ENCODE measurements around the gene STYK1.

The STYK1 gene

DNA sequence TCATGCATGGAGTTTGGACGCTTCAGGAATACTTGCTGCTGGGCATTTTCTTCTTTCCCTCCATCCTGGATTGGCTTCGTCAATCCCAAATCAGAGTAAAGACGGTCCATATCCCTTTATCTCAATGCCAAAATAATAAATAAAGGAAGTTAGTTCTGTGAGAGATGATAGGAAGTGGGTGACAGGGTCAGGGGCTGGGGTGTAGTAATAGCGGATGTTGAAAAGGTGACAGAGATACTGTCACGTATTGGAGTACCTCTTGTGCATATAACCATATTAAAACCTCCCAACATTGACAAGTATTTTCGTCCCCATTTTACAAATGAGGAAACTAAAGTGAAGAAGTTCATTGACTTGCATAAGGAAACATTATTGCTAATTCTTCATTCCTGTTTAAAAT, 72.9 kb downstream of the STYK1 start:
- Histone ChIP-seq H2BK5ac (ENCODE audit: low read depth, low read length, poor library complexity) (no peak overlapping the region), H3K27me3 (ENCODE audit: insufficient read depth, low read length) (no peaks in the 10 kb centered on the region), H4K12ac (ENCODE audit: low read depth, low read length) (no peak overlapping the region), H3K36me3 (ENCODE audit: control insufficient read depth in 1 of 2, insufficient read depth in 2 of 2, low read length in 2 of 2) (peaks cover 0 to 4% of the 10 kb centered on the region in 2 experiments), H2AFZ (ENCODE audit: insufficient read depth, low read length, poor library complexity) (no peak overlapping the region), H3K4ac (ENCODE audit: low read depth, low read length) (no peak overlapping the region), H3K79me2 (ENCODE audit: control insufficient read depth, insufficient read depth, low read length, poor library complexity) (no peaks in the 10 kb centered on the region), H4K91ac (ENCODE audit: low read depth, low read length) (no peak overlapping the region), H2BK120ac (ENCODE audit: insufficient read depth, low read length, poor library complexity) (no peak overlapping the region), H3K79me1 (ENCODE audit: low read length) (no peaks in the 10 kb centered on the region), H3K18ac (ENCODE audit: low read length) (no peak overlapping the region), H3K9me3 (ENCODE audit: insufficient read depth, low read depth, low read length) (no peaks in the 10 kb centered on the region), H3K27ac (ENCODE audit: low read depth, low read length) (no peak overlapping the region), H2AK5ac (ENCODE audit: low read length) (no peak overlapping the region), H3K23ac (ENCODE audit: low read length) (no peak overlapping the region), H3K4me1 (ENCODE audit: control insufficient read depth in 1 of 2, insufficient read depth in 2 of 2, low read length in 2 of 2) (no peaks in the 10 kb centered on the region), H3K4me3 (ENCODE audit: low read depth, low read length) (no peak overlapping the region), H3K14ac (ENCODE audit: low read length) (no peak overlapping the region), H4K8ac (ENCODE audit: low read depth, low read length) (no peak overlapping the region), H3K9ac (ENCODE audit: low read length) (no peak overlapping the region), H2BK12ac (ENCODE audit: low read length) (no peak overlapping the region), H3K4me2 (ENCODE audit: low read length) (no peak overlapping the region)
- no CpG with 5 or more reads among the region's 6 CpGs for WGBS (ENCODE audit: extremely low coverage, insufficient coverage, insufficient read length)
- no peak for DNase-seq

- Histone ChIP-seq H4K8ac (ENCODE audit: low read depth, low read length) (no peak overlapping the region), H3K18ac (ENCODE audit: low read length) (no peak overlapping the region), H3K79me1 (ENCODE audit: low read length) (no peaks in the 10 kb centered on the region), H4K91ac (ENCODE audit: low read depth, low read length) (no peak overlapping the region), H3K27ac (ENCODE audit: low read depth, low read length) (no peak overlapping the region), H2AFZ (ENCODE audit: insufficient read depth, low read length, poor library complexity) (no peak overlapping the region), H2BK12ac (ENCODE audit: low read length) (no peak overlapping the region), H3K23ac (ENCODE audit: low read length) (no peak overlapping the region), H2BK120ac (ENCODE audit: insufficient read depth, low read length, poor library complexity) (no peak overlapping the region), H3K4ac (ENCODE audit: low read depth, low read length) (no peak overlapping the region), H3K4me1 (ENCODE audit: control insufficient read depth in 1 of 2, insufficient read depth in 2 of 2, low read length in 2 of 2) (no peaks in the 10 kb centered on the region), H3K27me3 (ENCODE audit: insufficient read depth, low read length) (no peaks in the 10 kb centered on the region), H3K14ac (ENCODE audit: low read length) (no peak overlapping the region), H3K4me3 (ENCODE audit: low read depth, low read length) (no peak overlapping the region), H4K12ac (ENCODE audit: low read depth, low read length) (no peak overlapping the region), H3K36me3 (ENCODE audit: control insufficient read depth in 1 of 2, insufficient read depth in 2 of 2, low read length in 2 of 2) (peaks cover 0 to 6% of the 10 kb centered on the region in 2 experiments), H2AK5ac (ENCODE audit: low read length) (no peak overlapping the region), H3K9me3 (ENCODE audit: insufficient read depth, low read depth, low read length) (no peaks in the 10 kb centered on the region), H3K9ac (ENCODE audit: low read length) (no peak overlapping the region), H3K79me2 (ENCODE audit: control insufficient read depth, insufficient read depth, low read length, poor library complexity) (no peaks in the 10 kb centered on the region), H2BK5ac (ENCODE audit: low read depth, low read length, poor library complexity) (no peak overlapping the region), H3K4me2 (ENCODE audit: low read length) (no peak overlapping the region)
- DNase-seq, result no peak
- WGBS (ENCODE audit: extremely low coverage, insufficient coverage, insufficient read length), result no CpG with 5 or more reads among the region's 2 CpGs
These were observed 78.0 kb downstream of the STYK1 start for GRCh38 chr12:10595881-10596280.

GRCh38 chr12:10590966-10591365, 82.9 kb downstream of the STYK1 start:
- Histone ChIP-seq H3K14ac (ENCODE audit: low read length) (no peak overlapping the region), H2BK5ac (ENCODE audit: low read depth, low read length, poor library complexity) (no peak overlapping the region), H3K79me2 (ENCODE audit: control insufficient read depth, insufficient read depth, low read length, poor library complexity) (no peaks in the 10 kb centered on the region), H3K79me1 (ENCODE audit: low read length) (no peaks in the 10 kb centered on the region), H3K4me2 (ENCODE audit: low read length) (no peak overlapping the region), H3K36me3 (ENCODE audit: control insufficient read depth in 1 of 2, insufficient read depth in 2 of 2, low read length in 2 of 2) (peaks cover 0 to 3% of the 10 kb centered on the region in 2 experiments), H4K12ac (ENCODE audit: low read depth, low read length) (no peak overlapping the region), H3K9me3 (ENCODE audit: insufficient read depth, low read depth, low read length) (no peaks in the 10 kb centered on the region), H3K4ac (ENCODE audit: low read depth, low read length) (no peak overlapping the region), H3K27ac (ENCODE audit: low read depth, low read length) (no peak overlapping the region), H3K9ac (ENCODE audit: low read length) (no peak overlapping the region), H2BK120ac (ENCODE audit: insufficient read depth, low read length, poor library complexity) (no peak overlapping the region), H4K8ac (ENCODE audit: low read depth, low read length) (no peak overlapping the region), H3K27me3 (ENCODE audit: insufficient read depth, low read length) (no peaks in the 10 kb centered on the region), H3K4me3 (ENCODE audit: low read depth, low read length) (no peak overlapping the region), H3K4me1 (ENCODE audit: control insufficient read depth in 1 of 2, insufficient read depth in 2 of 2, low read length in 2 of 2) (no peaks in the 10 kb centered on the region), H2AK5ac (ENCODE audit: low read length) (no peak overlapping the region), H3K18ac (ENCODE audit: low read length) (no peak overlapping the region), H2AFZ (ENCODE audit: insufficient read depth, low read length, poor library complexity) (no peak overlapping the region), H4K91ac (ENCODE audit: low read depth, low read length) (no peak overlapping the region), H2BK12ac (ENCODE audit: low read length) (no peak overlapping the region), H3K23ac (ENCODE audit: low read length) (no peak overlapping the region)
- no peak for DNase-seq
- WGBS (ENCODE audit: extremely low coverage, insufficient coverage, insufficient read length), result no CpG with 5 or more reads among the region's 3 CpGs

GRCh38 chr12:10584415-10584814, 89.4 kb downstream of the STYK1 start:
- Histone ChIP-seq H3K79me1 (ENCODE audit: low read length) (no peaks in the 10 kb centered on the region), H3K9ac (ENCODE audit: low read length) (no peak overlapping the region), H4K8ac (ENCODE audit: low read depth, low read length) (no peak overlapping the region), H3K4me2 (ENCODE audit: low read length) (no peak overlapping the region), H3K27me3 (ENCODE audit: insufficient read depth, low read length) (no peaks in the 10 kb centered on the region), H2AFZ (ENCODE audit: insufficient read depth, low read length, poor library complexity) (no peak overlapping the region), H2BK12ac (ENCODE audit: low read length) (no peak overlapping the region), H3K27ac (ENCODE audit: low read depth, low read length) (no peak overlapping the region), H3K4me3 (ENCODE audit: low read depth, low read length) (no peak overlapping the region), H3K23ac (ENCODE audit: low read length) (no peak overlapping the region), H3K4me1 (ENCODE audit: control insufficient read depth in 1 of 2, insufficient read depth in 2 of 2, low read length in 2 of 2) (no peaks in the 10 kb centered on the region), H3K79me2 (ENCODE audit: control insufficient read depth, insufficient read depth, low read length, poor library complexity) (no peaks in the 10 kb centered on the region), H3K4ac (ENCODE audit: low read depth, low read length) (no peak overlapping the region), H4K12ac (ENCODE audit: low read depth, low read length) (no peak overlapping the region), H2BK120ac (ENCODE audit: insufficient read depth, low read length, poor library complexity) (no peak overlapping the region), H3K36me3 (ENCODE audit: control insufficient read depth in 1 of 2, insufficient read depth in 2 of 2, low read length in 2 of 2) (peaks cover 4 to 5% of the 10 kb centered on the region in 2 experiments), H4K91ac (ENCODE audit: low read depth, low read length) (no peak overlapping the region), H2AK5ac (ENCODE audit: low read length) (no peak overlapping the region), H3K9me3 (ENCODE audit: insufficient read depth, low read depth, low read length) (no peaks in the 10 kb centered on the region), H3K14ac (ENCODE audit: low read length) (no peak overlapping the region), H3K18ac (ENCODE audit: low read length) (no peak overlapping the region), H2BK5ac (ENCODE audit: low read depth, low read length, poor library complexity) (no peak overlapping the region)
- no CpG with 5 or more reads among the region's 1 CpG for WGBS (ENCODE audit: extremely low coverage, insufficient coverage, insufficient read length)
- DNase-seq, result no peak
